Keratinocyte (primary cell): ENCODE measurements around the gene RPS8. TPM values are rescaled to one million over a fixed set of nuclear protein-coding genes. Genes with fewer than 3 reads are reported as not detected.

ENCODE experiments used
- DNase-seq: peaks from one replicate; pipeline ENCODE4 v3.0.0-alpha.2; 2011; ENCODE audit warnings: low read depth, missing footprints, low spot score
- FAIRE-seq: peaks from 2 replicates; lab custom pipeline; 2011; peaks lifted over from hg19 to GRCh38; lab: Jason Lieb, UNC
- H2AFZ ChIP-seq: 2 replicates; pipeline ENCODE4 v1.6.0; 2012; ENCODE audit warnings: low read length, control low read depth, inconsistent platforms; ENCODE audit not compliant: control insufficient read depth
- H3K27ac ChIP-seq: 2 replicates; pipeline ENCODE4 v1.5.1; 2011; ENCODE audit warnings: low read length; ENCODE audit not compliant: control insufficient read depth, insufficient read depth
- H3K27me3 ChIP-seq: 3 replicates; pipeline ENCODE4 v1.6.0; 2011; ENCODE audit warnings: low read length; ENCODE audit not compliant: control insufficient read depth, insufficient read depth; ENCODE audit errors: extremely low read depth
- H3K36me3 ChIP-seq, 2 experiments: 2 replicates in 1 of 2; 3 replicates in 1 of 2; pipeline ENCODE4 v1.5.1; 2011; ENCODE audit warnings: low read length in 2 of 2, mild to moderate bottlenecking in 1 of 2; ENCODE audit not compliant: control insufficient read depth in 2 of 2, insufficient read depth in 2 of 2; ENCODE audit errors: extremely low read depth in 1 of 2
- H3K4me1 ChIP-seq: 3 replicates; pipeline ENCODE4 v1.5.1; 2011; ENCODE audit warnings: low read length; ENCODE audit not compliant: control insufficient read depth, insufficient read depth; ENCODE audit errors: extremely low read depth
- H3K4me2 ChIP-seq: 3 replicates; pipeline ENCODE4 v1.6.0; 2011; ENCODE audit warnings: low read depth, low read length; ENCODE audit not compliant: control insufficient read depth, insufficient read depth; ENCODE audit errors: extremely low read depth
- H3K4me3 ChIP-seq, 3 experiments: fragments of 200-600 bp in 1 of 3; sonication (generic) in 1 of 3; 2 replicates in 2 of 3; 3 replicates in 1 of 3; pipeline ENCODE4 v1.5.1; 2011 to 2016; ENCODE audit warnings: low read length in 3 of 3, mild to moderate bottlenecking in 3 of 3, control low read depth in 2 of 3, inconsistent platforms in 1 of 3, low read depth in 1 of 3, mixed read lengths in 1 of 3, mixed run types in 1 of 3, moderate library complexity in 1 of 3; ENCODE audit not compliant: control insufficient read depth in 2 of 3, insufficient read depth in 2 of 3; ENCODE audit errors: extremely low read depth in 1 of 3
- H3K79me2 ChIP-seq: 2 replicates; pipeline ENCODE4 v1.6.0; 2012; ENCODE audit warnings: low read length; ENCODE audit not compliant: control insufficient read depth, insufficient read depth
- H3K9ac ChIP-seq: 3 replicates; pipeline ENCODE4 v1.6.0; 2011; ENCODE audit warnings: low read length; ENCODE audit not compliant: control insufficient read depth, insufficient read depth; ENCODE audit errors: extremely low read depth
- H3K9me1 ChIP-seq: 3 replicates; pipeline ENCODE4 v1.6.0; 2011; ENCODE audit warnings: low read length; ENCODE audit not compliant: control insufficient read depth, insufficient read depth; ENCODE audit errors: extremely low read depth
- H3K9me3 ChIP-seq: 2 replicates; pipeline ENCODE4 v1.5.1; 2012; ENCODE audit warnings: low read depth, low read length; ENCODE audit not compliant: control insufficient read depth
- H4K20me1 ChIP-seq: 3 replicates; pipeline ENCODE4 v1.6.0; 2011; ENCODE audit warnings: low read length; ENCODE audit not compliant: control insufficient read depth, insufficient read depth; ENCODE audit errors: extremely low read depth
- CTCF ChIP-seq, 3 experiments: IDR thresholded peaks in 1 of 3; conservative IDR thresholded peaks in 1 of 3; optimal IDR thresholded peaks in 1 of 3; 2 replicates in 2 of 3; 3 replicates in 1 of 3; pipeline versions ENCODE3 to v1.5.1; 2011; ENCODE audit warnings: low read length in 3 of 3, mild to moderate bottlenecking in 3 of 3, moderate library complexity in 2 of 3, control low read depth in 1 of 3, inconsistent platforms in 1 of 3; ENCODE audit not compliant: insufficient read depth in 2 of 3; ENCODE audit errors: extremely low read depth in 1 of 3
- EZH2 ChIP-seq: IDR thresholded peaks from one replicate; pipeline ENCODE4 v1.6.1; 2012; ENCODE audit warnings: inconsistent platforms, mild to moderate bottlenecking, low read length, moderate library complexity
- dilution Hi-C: fragments of 300-500 bp; cut with MboI; formaldehyde crosslinking; loops from one replicate; pipeline ENCODE4 v1.7.0; 2020; ENCODE audit warnings: low sequenced_read_pairs; ENCODE audit not compliant: extremely low pct_ligation_motif_present
- polyA plus RNA-seq, 5 experiments: library from polyadenylated mRNA; depleted of rRNA in 3 of 5; stranded (reverse) in 3 of 5; stranded (forward) in 1 of 5; unstranded in 1 of 5; fragments of >200 nt; gene quantifications; 1 replicate in 1 of 5; 2 replicates in 3 of 5; 3 replicates in 1 of 5; pipeline versions ENCODE4 v1.2.1 to v1.2.3, GENCODE V29; 2011 to 2012; ENCODE audit warnings: missing spikeins in 2 of 5, low read depth in 1 of 5, low replicate concordance in 1 of 5

Gene RPS8
- polyA plus RNA-seq, 1 donor (not counting 4 experiments of a cell fraction or from before 2014, with no cell fraction given): 2,149 TPM

- Histone ChIP-seq H3K9ac (peak overlapping the region; percentile 92), H3K79me2 (peaks cover 36% of the 10 kb centered on the region), H3K9me1 (peaks cover 2% of the 10 kb centered on the region), H3K4me1 (peaks cover 17% of the 10 kb centered on the region), H3K4me2 (peak overlapping the region; percentile 92), H3K27ac (no peak overlapping the region), H3K27me3 (no peaks in the 10 kb centered on the region), H2AFZ (no peak overlapping the region), H3K36me3 (peaks cover 26 to 47% of the 10 kb centered on the region in 2 experiments), H3K9me3 (no peaks in the 10 kb centered on the region), H4K20me1 (peaks cover 19% of the 10 kb centered on the region), H3K4me3 (peak overlapping the region; percentile 85 to 94 (median 92))
- no peak for FAIRE-seq
- DNase-seq: no peak
- TF ChIP-seq CTCF (optimal IDR thresholded peaks at IDR 0.05 in 1 of 3, IDR thresholded peaks at IDR 0.05 in 1 of 3, conservative IDR thresholded peaks at IDR 0.05 in 1 of 3; ENCODE audit: extremely low read depth in 1 of 3, insufficient read depth in 2 of 3, low read length in 3 of 3) (no peak), EZH2 (no peak)
- dilution Hi-C loops: no loop called here
These were observed 2.2 kb downstream of the RPS8 start for GRCh38 chr1:44777547-44777946.

- H2AFZ ChIP-seq: no peak overlapping the region
- no peak overlapping the region for H3K27ac ChIP-seq
- no peak for DNase-seq
- H3K36me3 ChIP-seq: peaks cover 26 to 47% of the 10 kb centered on the region in 2 experiments
- no peak for FAIRE-seq
- H3K4me2 ChIP-seq: peak overlapping the region; percentile 92
- TF ChIP-seq CTCF (optimal IDR thresholded peaks at IDR 0.05 in 1 of 3, IDR thresholded peaks at IDR 0.05 in 1 of 3, conservative IDR thresholded peaks at IDR 0.05 in 1 of 3; ENCODE audit: extremely low read depth in 1 of 3, insufficient read depth in 2 of 3, low read length in 3 of 3) (no peak), EZH2 (no peak)
- peak overlapping the region in 2 of 3 experiments; percentile 85 to 94 for H3K4me3 ChIP-seq
- H3K4me1 ChIP-seq: peaks cover 17% of the 10 kb centered on the region
- peaks cover 36% of the 10 kb centered on the region for H3K79me2 ChIP-seq
- H3K9me1 ChIP-seq: peaks cover 2% of the 10 kb centered on the region
- no peaks in the 10 kb centered on the region for H3K27me3 ChIP-seq
- H3K9ac ChIP-seq: peak overlapping the region; percentile 92
- H4K20me1 ChIP-seq: peaks cover 19% of the 10 kb centered on the region
- dilution Hi-C loops: no loop called here
- no peaks in the 10 kb centered on the region for H3K9me3 ChIP-seq
These were observed 2.8 kb downstream of the RPS8 start for GRCh38 chr1:44777969-44778635.
